ENCODE measurements around the gene TMEM63A. TPM values are rescaled to one million over a fixed set of nuclear protein-coding genes. Genes with fewer than 3 reads are reported as not detected.

TMEM63A gene
- polyA plus RNA-seq, 3 donors, result 3.0 to 48.0 (median 5.8) TPM

GRCh38 chr1:225903623-225904022 lies 21.4 kb upstream of the TMEM63A start:
- H3K27me3 Mint-ChIP-seq (ENCODE audit: low read depth in 3 of 3), result peaks cover 0 to 2% (median 0%) of the 10 kb centered on the region in 3 donors
- Histone ChIP-seq H3K4me2 (replicated peaks; ENCODE audit: extremely low read depth, low read length, poor library complexity, severe bottlenecking) (no peak overlapping the region), H3K9me3 (replicated peaks in 1 of 2; ENCODE audit: control insufficient read depth in 1 of 2, insufficient read depth in 1 of 2, low read length in 2 of 2) (no peaks in the 10 kb centered on the region), H3K4me1 (ENCODE audit: control insufficient read depth in 1 of 2, insufficient read depth in 2 of 2, low read length in 2 of 2) (no peaks in the 10 kb centered on the region), H3K79me2 (ENCODE audit: insufficient read depth, low read length) (no peaks in the 10 kb centered on the region), H3K9ac (ENCODE audit: insufficient read depth, low read length, poor library complexity, severe bottlenecking) (no peak overlapping the region), H2AFZ (ENCODE audit: insufficient read depth, low read depth, low read length, poor library complexity, severe bottlenecking) (no peak overlapping the region), H3K36me3 (replicated peaks in 1 of 2; ENCODE audit: control insufficient read depth in 1 of 2, insufficient read depth in 2 of 2, low read length in 2 of 2) (no peaks in the 10 kb centered on the region), H3K27ac (ENCODE audit: low read depth in 1 of 2, low read length in 2 of 2) (no peak overlapping the region), H3K4me3 (replicated peaks in 1 of 3; ENCODE audit: low read depth in 2 of 3, low read length in 3 of 3) (no peak overlapping the region), H4K20me1 (ENCODE audit: insufficient read depth, low read length) (no peaks in the 10 kb centered on the region), H3K27me3 (ENCODE audit: control insufficient read depth in 2 of 2, insufficient read depth in 2 of 2, low read length in 2 of 2) (no peaks in the 10 kb centered on the region)
- H3K36me3 Mint-ChIP-seq, result no peaks in the 10 kb centered on the region
- WGBS (ENCODE audit: insufficient coverage), result 97% methylated on average over 4 of the region's 4 CpGs
- DNase-seq, result no peak
- TF ChIP-seq, protein P1, sequence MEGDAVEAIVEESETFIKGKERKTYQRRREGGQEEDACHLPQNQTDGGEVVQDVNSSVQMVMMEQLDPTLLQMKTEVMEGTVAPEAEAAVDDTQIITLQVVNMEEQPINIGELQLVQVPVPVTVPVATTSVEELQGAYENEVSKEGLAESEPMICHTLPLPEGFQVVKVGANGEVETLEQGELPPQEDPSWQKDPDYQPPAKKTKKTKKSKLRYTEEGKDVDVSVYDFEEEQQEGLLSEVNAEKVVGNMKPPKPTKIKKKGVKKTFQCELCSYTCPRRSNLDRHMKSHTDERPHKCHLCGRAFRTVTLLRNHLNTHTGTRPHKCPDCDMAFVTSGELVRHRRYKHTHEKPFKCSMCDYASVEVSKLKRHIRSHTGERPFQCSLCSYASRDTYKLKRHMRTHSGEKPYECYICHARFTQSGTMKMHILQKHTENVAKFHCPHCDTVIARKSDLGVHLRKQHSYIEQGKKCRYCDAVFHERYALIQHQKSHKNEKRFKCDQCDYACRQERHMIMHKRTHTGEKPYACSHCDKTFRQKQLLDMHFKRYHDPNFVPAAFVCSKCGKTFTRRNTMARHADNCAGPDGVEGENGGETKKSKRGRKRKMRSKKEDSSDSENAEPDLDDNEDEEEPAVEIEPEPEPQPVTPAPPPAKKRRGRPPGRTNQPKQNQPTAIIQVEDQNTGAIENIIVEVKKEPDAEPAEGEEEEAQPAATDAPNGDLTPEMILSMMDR (IDR thresholded peaks at IDR 0.05), result no peak
- H3K4me1 Mint-ChIP-seq, result no peaks in the 10 kb centered on the region
- intact Hi-C loops (cut with micrococcal nuclease), result no loop called here
- no peak overlapping the region for H3K4me3 Mint-ChIP-seq
- H3K27ac Mint-ChIP-seq, result no peak overlapping the region
- H3K9me3 Mint-ChIP-seq, result no peaks in the 10 kb centered on the region

DNA sequence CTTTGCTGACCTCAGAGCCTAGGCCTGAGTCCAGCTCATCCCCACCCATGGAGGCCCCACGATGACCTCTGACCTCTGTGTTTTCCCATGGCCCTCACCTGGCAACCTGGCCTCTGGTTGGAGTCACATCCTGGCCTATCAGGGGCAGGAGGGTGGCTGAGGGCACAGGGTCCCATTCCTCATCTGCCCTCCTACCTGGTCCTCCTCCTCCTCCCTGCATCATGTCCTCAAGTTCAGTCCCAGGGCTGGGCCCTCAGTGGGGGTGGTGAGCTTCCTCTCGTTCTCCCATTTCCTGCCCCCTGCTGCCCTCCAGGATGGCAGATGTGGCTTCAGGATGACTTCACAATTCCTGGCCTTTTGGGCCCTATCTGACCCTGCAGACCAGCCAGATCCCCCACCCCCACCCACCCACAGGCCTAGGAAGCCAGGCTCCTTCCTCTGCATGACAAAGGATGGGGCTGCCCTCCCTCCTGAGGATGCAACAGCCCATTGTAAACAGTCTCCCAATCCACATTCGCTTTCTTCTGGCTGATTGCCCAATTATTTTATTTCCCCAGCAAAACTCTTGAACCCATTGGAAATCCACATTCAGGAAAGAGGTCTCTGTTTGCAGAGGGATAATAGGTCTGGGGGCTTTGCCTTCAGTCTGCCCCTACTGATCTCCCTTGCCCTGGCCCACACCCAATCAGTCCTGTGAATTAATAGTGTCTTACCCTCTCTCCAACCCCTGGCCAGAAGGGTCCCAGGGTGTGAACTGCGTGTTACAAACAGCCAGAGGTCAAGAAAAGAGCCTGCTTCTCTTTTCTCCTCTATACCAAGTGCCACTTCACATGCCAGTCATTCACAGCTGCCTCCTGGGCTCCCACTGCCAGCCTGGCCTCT lies 17.1 kb upstream of the TMEM63A start:
- DNase-seq, result no peak
- no peaks in the 10 kb centered on the region for H3K36me3 ChIP-seq (replicated peaks in 1 of 2; ENCODE audit: control insufficient read depth in 1 of 2, insufficient read depth in 2 of 2, low read length in 2 of 2)
- H3K4me1 ChIP-seq (ENCODE audit: control insufficient read depth in 1 of 2, insufficient read depth in 2 of 2, low read length in 2 of 2), result no peaks in the 10 kb centered on the region
- no peaks in the 10 kb centered on the region for H3K9me3 Mint-ChIP-seq
- no peak overlapping the region for H3K27ac Mint-ChIP-seq
- 61% methylated on average over 3 of the region's 4 CpGs for whole genome bisulfite sequencing (ENCODE audit: insufficient coverage)
- peaks cover 0 to 2% (median 1%) of the 10 kb centered on the region in 3 donors for H3K27me3 Mint-ChIP-seq (ENCODE audit: low read depth in 3 of 3)
- H3K4me1 Mint-ChIP-seq, result peaks cover 7% of the 10 kb centered on the region
- no peaks in the 10 kb centered on the region for H3K79me2 ChIP-seq (ENCODE audit: insufficient read depth, low read length)
- no peaks in the 10 kb centered on the region for H3K9me3 ChIP-seq (replicated peaks in 1 of 2; ENCODE audit: control insufficient read depth in 1 of 2, insufficient read depth in 1 of 2, low read length in 2 of 2)
- H2AFZ ChIP-seq (ENCODE audit: insufficient read depth, low read depth, low read length, poor library complexity, severe bottlenecking), result no peak overlapping the region
- intact Hi-C loops (cut with micrococcal nuclease), result no loop called here
- no peak overlapping the region for H3K4me3 ChIP-seq (replicated peaks in 1 of 3; ENCODE audit: low read depth in 2 of 3, low read length in 3 of 3)
- no peaks in the 10 kb centered on the region for H3K36me3 Mint-ChIP-seq
- no peaks in the 10 kb centered on the region for H4K20me1 ChIP-seq (ENCODE audit: insufficient read depth, low read length)
- no peak overlapping the region for H3K27ac ChIP-seq (ENCODE audit: low read depth in 1 of 2, low read length in 2 of 2)
- H3K4me3 Mint-ChIP-seq, result no peak overlapping the region
- no peaks in the 10 kb centered on the region for H3K27me3 ChIP-seq (ENCODE audit: control insufficient read depth in 2 of 2, insufficient read depth in 2 of 2, low read length in 2 of 2)
- no peak overlapping the region for H3K4me2 ChIP-seq (replicated peaks; ENCODE audit: extremely low read depth, low read length, poor library complexity, severe bottlenecking)
- no peak overlapping the region for H3K9ac ChIP-seq (ENCODE audit: insufficient read depth, low read length, poor library complexity, severe bottlenecking)
- TF ChIP-seq, protein P1 (IDR thresholded peaks at IDR 0.05), result no peak

Measured in CD14-positive monocyte (primary cell).